ENCODE results near the gene ARHGEF10L.

Gene ARHGEF10L

DNA sequence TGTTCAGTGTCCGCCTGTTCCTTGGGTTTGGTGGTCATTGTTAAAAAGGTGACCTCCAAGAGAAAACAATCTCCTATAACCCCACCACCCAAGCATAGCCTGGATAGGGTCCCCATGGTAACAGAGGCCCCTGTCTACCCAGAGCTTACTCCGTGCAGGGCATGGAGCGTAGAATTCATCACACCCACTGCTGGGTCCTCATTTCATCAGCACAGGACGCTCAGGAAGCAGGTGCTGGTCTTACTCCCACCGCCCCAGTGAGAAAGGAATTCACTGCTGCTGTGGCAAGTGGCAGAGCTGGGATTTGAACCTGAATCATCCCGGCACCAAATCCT is 37.0 kb downstream of the ARHGEF10L start:
- no peak for DNase-seq (ENCODE audit: low spot score)
- TF ChIP-seq, protein P1, sequence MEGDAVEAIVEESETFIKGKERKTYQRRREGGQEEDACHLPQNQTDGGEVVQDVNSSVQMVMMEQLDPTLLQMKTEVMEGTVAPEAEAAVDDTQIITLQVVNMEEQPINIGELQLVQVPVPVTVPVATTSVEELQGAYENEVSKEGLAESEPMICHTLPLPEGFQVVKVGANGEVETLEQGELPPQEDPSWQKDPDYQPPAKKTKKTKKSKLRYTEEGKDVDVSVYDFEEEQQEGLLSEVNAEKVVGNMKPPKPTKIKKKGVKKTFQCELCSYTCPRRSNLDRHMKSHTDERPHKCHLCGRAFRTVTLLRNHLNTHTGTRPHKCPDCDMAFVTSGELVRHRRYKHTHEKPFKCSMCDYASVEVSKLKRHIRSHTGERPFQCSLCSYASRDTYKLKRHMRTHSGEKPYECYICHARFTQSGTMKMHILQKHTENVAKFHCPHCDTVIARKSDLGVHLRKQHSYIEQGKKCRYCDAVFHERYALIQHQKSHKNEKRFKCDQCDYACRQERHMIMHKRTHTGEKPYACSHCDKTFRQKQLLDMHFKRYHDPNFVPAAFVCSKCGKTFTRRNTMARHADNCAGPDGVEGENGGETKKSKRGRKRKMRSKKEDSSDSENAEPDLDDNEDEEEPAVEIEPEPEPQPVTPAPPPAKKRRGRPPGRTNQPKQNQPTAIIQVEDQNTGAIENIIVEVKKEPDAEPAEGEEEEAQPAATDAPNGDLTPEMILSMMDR (IDR thresholded peaks at IDR 0.05; ENCODE audit: extremely low read depth, missing control alignments), result no peak

DNA sequence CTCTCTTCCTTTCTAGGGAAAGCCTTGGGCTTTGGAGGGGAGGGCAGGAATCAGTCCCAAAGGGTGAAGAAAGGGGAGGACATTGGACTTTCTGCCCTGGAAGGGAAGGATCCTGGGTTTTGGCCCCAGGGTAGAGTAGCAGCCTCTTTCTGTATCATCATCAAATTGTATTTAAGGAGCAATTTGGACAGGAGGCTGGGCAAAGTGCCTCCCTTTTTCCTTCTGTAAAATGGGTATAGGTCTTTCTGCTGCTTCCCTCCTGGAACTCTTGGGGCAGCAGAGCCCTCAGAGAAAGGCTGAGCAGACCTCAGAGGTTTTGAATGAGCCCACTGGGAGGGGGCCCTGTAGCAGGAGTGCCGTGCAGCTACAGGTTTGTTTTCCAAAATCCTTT is 38.4 kb downstream of the ARHGEF10L start:
- TF ChIP-seq, protein P1 (IDR thresholded peaks at IDR 0.05; ENCODE audit: extremely low read depth, missing control alignments), result no peak
- no peak for DNase-seq (ENCODE audit: low spot score)

DNA sequence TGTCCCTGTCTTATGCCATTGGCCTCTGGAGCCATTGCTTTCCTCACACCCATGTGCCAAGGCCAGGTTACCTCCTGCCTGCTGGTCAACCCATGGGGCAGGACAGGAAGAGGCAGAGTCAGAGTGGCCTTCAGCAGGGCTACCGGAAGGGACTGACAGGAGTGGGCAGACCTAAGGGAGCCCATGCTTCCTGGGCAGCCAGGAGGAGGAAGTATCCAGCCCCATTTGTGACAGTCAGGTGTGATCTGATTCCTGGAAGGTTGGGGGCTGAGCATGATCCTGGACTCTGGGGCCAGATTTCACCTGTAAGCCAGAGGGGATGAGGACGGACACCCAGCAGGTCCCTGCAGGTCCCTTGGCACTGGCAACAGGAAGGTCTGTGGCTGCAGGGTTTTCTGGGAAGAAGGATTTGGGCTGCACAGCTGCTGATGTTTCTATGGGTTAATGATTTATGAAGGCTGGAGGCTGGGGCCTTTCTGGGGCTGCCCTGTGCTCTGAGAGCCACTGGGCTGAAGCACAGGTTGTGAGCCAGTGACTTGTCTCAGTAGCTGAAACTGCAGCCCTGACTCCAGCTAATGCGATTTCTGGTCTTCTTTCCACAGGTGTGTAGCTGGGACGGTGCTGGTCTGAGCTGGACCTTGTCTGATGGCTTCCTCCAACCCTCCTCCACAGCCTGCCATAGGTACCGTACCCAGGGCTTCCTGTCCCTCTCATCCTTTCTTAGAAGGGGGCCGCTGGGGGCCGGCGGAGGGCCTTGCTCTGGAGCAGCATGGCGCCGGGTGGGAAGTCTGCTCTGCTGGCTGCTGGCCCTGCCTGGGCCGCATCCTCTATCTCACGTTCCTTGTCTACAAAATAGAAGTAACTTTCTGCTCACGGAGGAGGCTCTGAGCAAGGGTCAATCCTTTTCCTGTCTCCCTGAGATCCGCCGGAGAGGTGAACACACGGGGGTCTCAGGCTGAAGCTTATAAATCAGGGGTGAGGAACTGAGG is 40.7 kb downstream of the ARHGEF10L start:
- peak; percentile 44 for DNase-seq (ENCODE audit: low spot score)
- TF ChIP-seq, protein P1 (IDR thresholded peaks at IDR 0.05; ENCODE audit: extremely low read depth, missing control alignments), result no peak

DNA sequence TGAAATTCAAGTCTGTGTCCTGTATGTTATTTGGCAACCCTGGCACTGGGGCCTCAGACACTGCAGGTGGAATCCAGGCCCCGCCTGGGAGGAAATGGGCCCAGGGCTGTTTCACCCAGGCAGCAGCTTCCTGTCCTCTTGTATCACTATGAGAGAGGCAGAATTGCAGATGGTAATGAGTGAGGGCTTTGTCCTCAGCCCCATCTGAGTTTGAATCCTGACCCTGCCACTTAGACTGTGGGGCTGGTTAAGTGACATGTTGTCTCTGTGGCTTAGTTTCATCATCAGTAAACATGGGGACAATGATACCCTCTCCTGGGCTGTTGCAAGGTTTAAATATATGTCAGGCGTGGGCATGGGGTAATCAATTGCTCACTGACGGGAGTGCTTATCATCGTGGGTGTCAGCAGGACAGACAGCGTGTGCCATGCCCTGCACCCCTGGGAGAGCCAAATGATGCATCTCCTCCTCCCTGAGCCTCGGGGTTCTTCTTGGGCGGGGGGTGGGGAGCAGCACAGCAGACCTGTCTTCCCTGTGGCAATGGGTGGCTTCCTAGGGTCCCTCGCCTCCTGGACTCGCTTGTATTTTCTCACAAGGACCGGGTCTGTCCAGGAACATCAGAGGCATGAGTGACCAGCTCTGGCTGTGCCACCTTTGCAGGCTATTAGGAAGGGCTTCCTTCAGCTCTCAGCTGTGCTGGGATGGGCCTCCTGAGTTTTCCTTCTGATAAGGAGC is 42.1 kb downstream of the ARHGEF10L start:
- peak; percentile 47 for DNase-seq (ENCODE audit: low spot score)
- TF ChIP-seq, protein P1 (IDR thresholded peaks at IDR 0.05; ENCODE audit: extremely low read depth, missing control alignments), result no peak

DNA sequence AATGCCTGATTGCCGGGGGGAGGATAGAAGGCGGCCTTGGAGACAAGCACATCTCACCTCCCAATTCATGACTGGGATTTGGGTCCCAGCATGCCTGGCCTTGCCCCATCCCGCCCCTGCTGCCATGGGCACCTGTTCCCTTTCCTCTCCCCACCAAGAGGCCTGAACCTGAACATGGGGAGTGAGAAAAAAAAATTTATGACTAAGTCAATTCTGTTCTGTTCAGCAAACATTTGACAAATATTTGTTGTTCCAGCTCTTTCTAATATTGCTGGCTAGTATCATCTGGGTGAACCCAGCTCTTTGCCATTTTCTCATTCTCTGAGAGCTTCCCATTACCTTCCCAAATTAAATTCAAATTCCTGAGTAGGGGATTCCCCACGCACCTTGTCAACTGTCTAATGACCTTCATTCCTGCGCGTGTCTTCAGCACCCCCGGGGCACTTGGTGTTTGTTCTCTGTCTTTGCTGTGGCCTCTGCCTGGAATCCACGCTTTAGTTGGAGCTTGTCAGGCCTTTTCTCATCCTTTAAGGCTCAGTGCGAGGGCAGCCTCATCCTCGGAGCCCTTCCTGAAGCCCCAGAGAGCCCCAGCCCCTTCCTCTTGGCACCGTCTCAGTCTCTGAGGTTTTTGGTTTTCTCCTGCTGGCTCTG is 42.8 kb downstream of the ARHGEF10L start:
- DNase-seq (ENCODE audit: low spot score), result no peak

DNA sequence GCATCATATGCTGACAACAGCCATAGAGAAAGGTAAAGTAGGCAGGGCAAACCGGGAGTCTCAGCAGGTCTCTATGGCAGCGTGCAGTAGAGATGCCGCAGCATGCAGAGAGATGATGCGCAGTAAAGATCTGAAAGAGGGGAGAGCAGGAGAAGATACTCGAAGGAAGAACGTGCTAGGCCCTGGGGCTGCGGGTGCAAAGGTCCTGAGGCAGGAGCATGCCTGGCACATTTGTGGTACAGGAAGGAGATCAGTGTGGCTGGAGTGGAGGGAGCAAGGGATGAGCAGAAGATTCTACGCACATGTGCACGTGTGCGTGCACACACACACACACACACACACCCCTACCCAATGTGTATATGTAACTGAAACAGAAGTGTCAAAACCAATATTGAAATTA is 45.0 kb downstream of the ARHGEF10L start:
- DNase-seq (ENCODE audit: low spot score), result no peak
- TF ChIP-seq, protein P1 (IDR thresholded peaks at IDR 0.05; ENCODE audit: extremely low read depth, missing control alignments), result no peak

More for the DNA sequence above, 42.8 kb downstream of the ARHGEF10L start:
- TF ChIP-seq, protein P1 (IDR thresholded peaks at IDR 0.05; ENCODE audit: extremely low read depth, missing control alignments), result no peak

Measured in GM20000 (cell line).